HepG2 (cell line): ENCODE results near the gene SEMA5B. TPM values are rescaled to one million over a fixed set of nuclear protein-coding genes. Genes with fewer than 3 reads are reported as not detected.

ENCODE experiments used
- ATAC-seq: fragments of 200-7000 bp; cut with Tn5 transposase; 3 replicates; pipeline ENCODE4 v1.9.1; 2020; ENCODE audit warnings: mild to moderate bottlenecking, moderate library complexity
- BruUV-seq: library from RNA; stranded (reverse); fragments of 400-500 nt; replicated peaks from 2 replicates; lab custom pipeline; 2021; lab: Mats Ljungman, UMichigan
- CTCF ChIA-PET: fragments of 300-600 bp; formaldehyde crosslinking; extraction: SDS; loops from one replicate; lab custom pipeline; 2021; ENCODE audit warnings: low total read pairs, inconsistent platforms, low intra/inter-chr PET ratio; lab: Yijun Ruan, JAX
- POLR2A ChIA-PET: fragments of 350-600 bp; sonication (Branson Sonifier 250); formaldehyde crosslinking; loops from one replicate; lab custom pipeline; 2020; ENCODE audit warnings: antibody characterized with exemption, inconsistent platforms; lab: Yijun Ruan, JAX
- DNase-seq: peaks from one replicate; pipeline ENCODE4 v3.0.0-alpha.2; 2015; ENCODE audit warnings: low spot score
- FAIRE-seq: peaks from 3 replicates; lab custom pipeline; 2011; peaks lifted over from hg19 to GRCh38; lab: Jason Lieb, UNC
- H2AFZ ChIP-seq: one replicate; pipeline ENCODE4 v1.6.1; 2011; ENCODE audit warnings: low read length, inconsistent platforms
- H3K27ac ChIP-seq: fragments of 300-600 bp; 3 replicates; pipeline ENCODE4 v1.8.0; 2011; ENCODE audit warnings: mixed run types, mild to moderate bottlenecking, mixed read lengths, low read length, inconsistent platforms; ENCODE audit not compliant: insufficient read depth; ENCODE audit errors: extremely low read length
- H3K27me3 ChIP-seq, 2 experiments: fragments of 200-600 bp in 1 of 2; 2 replicates in 1 of 2; 3 replicates in 1 of 2; pipeline versions ENCODE4 v1.6.0 to v1.8.0; 2011; ENCODE audit warnings: low read length in 2 of 2, mild to moderate bottlenecking in 2 of 2, moderate library complexity in 2 of 2, inconsistent platforms in 1 of 2; ENCODE audit not compliant: insufficient read depth in 2 of 2, control insufficient read depth in 1 of 2
- H3K36me3 ChIP-seq, 2 experiments: fragments of 200-600 bp in 1 of 2; replicated peaks in 1 of 2; 2 replicates in 1 of 2; 3 replicates in 1 of 2; pipeline versions ENCODE4 v1.5.1 to v1.8.0; 2011; ENCODE audit warnings: low read length in 2 of 2, inconsistent platforms in 1 of 2; ENCODE audit not compliant: insufficient read depth in 2 of 2, control insufficient read depth in 1 of 2
- H3K4me1 ChIP-seq: 2 replicates; pipeline ENCODE4 v1.5.1; 2012; ENCODE audit warnings: low read length, inconsistent platforms; ENCODE audit not compliant: insufficient read depth
- H3K4me2 ChIP-seq: 2 replicates; pipeline ENCODE4 v1.6.0; 2011; ENCODE audit warnings: low read depth, low read length, inconsistent platforms
- H3K4me3 ChIP-seq, 3 experiments: fragments of 200-600 bp in 1 of 3; sonication (generic), shearing (Covaris generic) in 1 of 3; replicated peaks in 1 of 3; 2 replicates each; pipeline ENCODE4 v1.5.1; 2011 to 2016; ENCODE audit warnings: low read length in 3 of 3, inconsistent platforms in 2 of 3, low read depth in 2 of 3, mild to moderate bottlenecking in 2 of 3, control low read depth in 1 of 3, mixed read lengths in 1 of 3; ENCODE audit not compliant: insufficient read depth in 1 of 3
- H3K79me2 ChIP-seq: one replicate; pipeline ENCODE4 v1.6.1; 2011; ENCODE audit warnings: low read length, inconsistent platforms; ENCODE audit not compliant: insufficient read depth
- H3K9ac ChIP-seq: 2 replicates; pipeline ENCODE4 v1.6.0; 2011; ENCODE audit warnings: mild to moderate bottlenecking, low read depth, low read length, inconsistent platforms; ENCODE audit not compliant: insufficient read depth
- H3K9me3 ChIP-seq: 2 replicates; pipeline ENCODE4 v1.5.1; 2012; ENCODE audit warnings: mild to moderate bottlenecking, low read length
- H4K20me1 ChIP-seq: 2 replicates; pipeline ENCODE4 v1.6.0; 2011; ENCODE audit warnings: inconsistent platforms, mild to moderate bottlenecking, low read length, moderate library complexity; ENCODE audit not compliant: insufficient read depth
- AGO1 ChIP-seq: fragments of 200-400 bp; formaldehyde crosslinking; IDR thresholded peaks from 2 replicates; pipeline ENCODE4 v1.6.1; 2017; ENCODE audit warnings: mild to moderate bottlenecking, low read depth, low read length, moderate library complexity; ENCODE audit not compliant: poor library complexity, severe bottlenecking
- BCL6 ChIP-seq: IDR thresholded peaks from 2 replicates; pipeline ENCODE4 v1.6.1; 2016; ENCODE audit warnings: missing genetic modification reagents, missing compliant biosample characterization
- GABPA ChIP-seq, 2 experiments: IDR thresholded peaks; 2 replicates each; pipeline ENCODE4 v1.6.1; 2011 to 2016; ENCODE audit warnings: low read depth in 2 of 2, low read length in 1 of 2, missing biosample characterization in 1 of 2, missing genetic modification characterization in 1 of 2
- NFIB ChIP-seq: sonication (generic); formaldehyde crosslinking; IDR thresholded peaks from 2 replicates; pipeline ENCODE4 v1.9.0; 2021; ENCODE audit warnings: missing genetic modification reagents, mild to moderate bottlenecking, borderline replicate concordance
- NR3C1 ChIP-seq: sonication (generic); formaldehyde crosslinking; IDR thresholded peaks from 2 replicates; pipeline ENCODE4 v1.4.0; 2020; ENCODE audit warnings: missing genetic modification reagents
- PHB2 ChIP-seq: fragments of 450-650 bp; IDR thresholded peaks from 2 replicates; pipeline ENCODE4 v1.6.1; 2018; ENCODE audit not compliant: partially characterized antibody
- ZFP90 ChIP-seq: sonication (generic); formaldehyde crosslinking; IDR thresholded peaks from 2 replicates; pipeline ENCODE4 v1.8.0; 2022; ENCODE audit warnings: missing genetic modification reagents, mild to moderate bottlenecking, inconsistent platforms, borderline replicate concordance
- ZNF20 ChIP-seq: sonication (generic); formaldehyde crosslinking; IDR thresholded peaks from 2 replicates; pipeline ENCODE4 v1.4.0; 2020; ENCODE audit warnings: mild to moderate bottlenecking, moderate library complexity, missing genetic modification reagents
- ZNF225 ChIP-seq: sonication (generic); formaldehyde crosslinking; IDR thresholded peaks from 2 replicates; pipeline ENCODE4 v1.4.0; 2020; ENCODE audit warnings: mild to moderate bottlenecking, missing genetic modification reagents
- ZNF530 ChIP-seq: sonication (generic); formaldehyde crosslinking; IDR thresholded peaks from 2 replicates; pipeline ENCODE4 v1.5.0; 2020; ENCODE audit warnings: low read depth, mild to moderate bottlenecking, missing genetic modification reagents
- WGBS: methylation state at CpG from one replicate; pipeline ENCODE4 v1.1.6; 2017; ENCODE audit warnings: low lambda C conversion rate; 5-methylcytosine and 5-hydroxymethylcytosine counted together
- in situ Hi-C: cut with HindIII; loops from 2 replicates; pipeline ENCODE4 v1.10.0; 2017; ENCODE audit warnings: low pct_unique_long_range_greater_than_20kb; ENCODE audit not compliant: extremely low pct_ligation_motif_present
- intact Hi-C: fragments of 100-400 bp; cut with micrococcal nuclease; formaldehyde crosslinking; loops from one replicate; pipeline ENCODE4 v1.10.0; 2022; ENCODE audit not compliant: unreplicated experiment
- polyA plus RNA-seq, 8 experiments: library from polyadenylated mRNA; depleted of rRNA in 3 of 8; stranded (reverse) in 7 of 8; unstranded in 1 of 8; fragments of >200 nt; fragmentation: Illumina TruSeq in 4 of 8; extraction: Trizol in 4 of 8; gene quantifications; 2 replicates each; pipeline versions ENCODE4 v1.2.1 to v1.2.3, GENCODE V29; 2011 to 2016; ENCODE audit warnings: low read depth in 4 of 8, missing spikeins in 1 of 8, mixed read lengths in 1 of 8; ENCODE audit not compliant: insufficient read depth in 1 of 8
- total RNA-seq, 5 experiments: library from RNA; depleted of rRNA; stranded (reverse); fragments of >200 nt; fragmentation: Illumina TruSeq; extraction: Trizol; gene quantifications; 2 replicates each; pipeline ENCODE4 v1.2.3, GENCODE V29; 2016; ENCODE audit warnings: low read depth in 1 of 5
- TF ChIP-seq, protein P1 (sequence below): sonication (generic); formaldehyde crosslinking; IDR thresholded peaks from 2 replicates; pipeline ENCODE4 v1.5.0; 2020; ENCODE audit warnings: missing genetic modification reagents
- TF ChIP-seq, protein P2 (sequence below): sonication (generic); formaldehyde crosslinking; IDR thresholded peaks from 2 replicates; pipeline ENCODE4 v1.4.0; 2020; ENCODE audit warnings: missing genetic modification reagents
- TF ChIP-seq, protein P3 (sequence below): sonication (generic); formaldehyde crosslinking; IDR thresholded peaks from 2 replicates; pipeline ENCODE4 v1.4.0; 2020; ENCODE audit warnings: missing genetic modification reagents

Gene SEMA5B
- total and polyA plus RNA-seq, 2 of the 13 experiments (the other 11 are each of a cell fraction or from before 2014, with no cell fraction given) = not detected

DNA sequence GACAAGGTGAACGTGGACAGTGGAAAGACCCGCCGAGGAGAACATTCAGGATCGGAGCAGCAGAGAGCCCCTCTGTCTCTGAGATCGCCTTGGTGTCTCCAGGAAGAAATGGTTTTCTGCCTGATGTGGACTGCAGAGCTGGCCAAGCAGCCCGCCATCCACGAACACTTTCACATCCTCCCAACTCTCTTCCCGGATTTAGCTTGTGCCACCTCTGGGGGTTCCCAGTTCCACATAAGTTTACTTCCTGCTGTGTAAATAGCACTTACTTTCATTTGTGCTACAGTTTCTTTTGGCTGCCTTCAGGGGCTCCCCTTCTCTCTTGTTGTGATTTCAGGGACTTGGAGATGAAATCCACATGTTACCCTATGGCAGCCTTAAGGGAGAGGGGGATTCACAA is 48.4 kb downstream of the SEMA5B start:
- TF ChIP-seq ZNF20 (CRISPR knock-in tag) (no peak), ZFP90 (CRISPR knock-in tag) (no peak), ZNF225 (CRISPR knock-in tag) (no peak)
- Histone ChIP-seq H3K9ac (no peak overlapping the region), H2AFZ (no peak overlapping the region), H3K4me2 (no peak overlapping the region), H3K79me2 (no peaks in the 10 kb centered on the region), H4K20me1 (no peaks in the 10 kb centered on the region), H3K4me3 (no peak overlapping the region), H3K27me3 (peaks cover 5 to 26% of the 10 kb centered on the region in 2 experiments; a peak in 3 of 5 replicates), H3K9me3 (no peaks in the 10 kb centered on the region), H3K4me1 (peaks cover 24% of the 10 kb centered on the region), H3K27ac (no peak overlapping the region), H3K36me3 (no peaks in the 10 kb centered on the region)
- BruUV-seq = no TSS peak
- intact Hi-C loops (no loop called here), in situ Hi-C loops (no loop called here)
- POLR2A ChIA-PET = no interaction called here
- DNase-seq (no peak), ATAC-seq (no peak), FAIRE-seq (no peak)
- WGBS = 58% methylated on average over 7 of the region's 8 CpGs
- CTCF ChIA-PET = no interaction called here

DNA sequence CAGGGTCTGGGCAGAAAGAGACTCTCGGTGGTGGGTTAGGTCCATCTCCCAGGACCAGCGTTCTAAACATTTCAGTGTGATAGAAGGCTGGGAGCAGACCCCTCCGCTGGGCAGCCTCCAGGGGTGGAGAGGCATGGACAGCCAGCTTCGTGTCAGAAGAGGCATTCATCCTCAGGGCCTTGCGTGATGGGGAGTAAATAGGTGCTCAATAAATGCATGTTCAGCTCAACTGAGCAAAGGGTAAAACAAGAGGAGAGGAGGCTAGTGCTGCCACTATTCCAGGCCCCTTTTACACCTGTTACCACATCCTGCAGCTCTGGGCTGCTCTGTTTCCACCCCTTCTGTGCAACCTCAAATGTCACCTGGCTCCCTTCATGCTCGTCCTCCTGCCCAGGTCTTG is 49.0 kb downstream of the SEMA5B start:
- Histone ChIP-seq H3K79me2 (no peaks in the 10 kb centered on the region), H3K36me3 (no peaks in the 10 kb centered on the region)
- FAIRE-seq = no peak
- no peak for TF ChIP-seq NFIB (CRISPR knock-in tag)
- TF ChIP-seq, protein P1, sequence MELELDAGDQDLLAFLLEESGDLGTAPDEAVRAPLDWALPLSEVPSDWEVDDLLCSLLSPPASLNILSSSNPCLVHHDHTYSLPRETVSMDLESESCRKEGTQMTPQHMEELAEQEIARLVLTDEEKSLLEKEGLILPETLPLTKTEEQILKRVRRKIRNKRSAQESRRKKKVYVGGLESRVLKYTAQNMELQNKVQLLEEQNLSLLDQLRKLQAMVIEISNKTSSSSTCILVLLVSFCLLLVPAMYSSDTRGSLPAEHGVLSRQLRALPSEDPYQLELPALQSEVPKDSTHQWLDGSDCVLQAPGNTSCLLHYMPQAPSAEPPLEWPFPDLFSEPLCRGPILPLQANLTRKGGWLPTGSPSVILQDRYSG (CRISPR knock-in tag) = no peak
- no peak for TF ChIP-seq AGO1
- TF ChIP-seq, protein P2, sequence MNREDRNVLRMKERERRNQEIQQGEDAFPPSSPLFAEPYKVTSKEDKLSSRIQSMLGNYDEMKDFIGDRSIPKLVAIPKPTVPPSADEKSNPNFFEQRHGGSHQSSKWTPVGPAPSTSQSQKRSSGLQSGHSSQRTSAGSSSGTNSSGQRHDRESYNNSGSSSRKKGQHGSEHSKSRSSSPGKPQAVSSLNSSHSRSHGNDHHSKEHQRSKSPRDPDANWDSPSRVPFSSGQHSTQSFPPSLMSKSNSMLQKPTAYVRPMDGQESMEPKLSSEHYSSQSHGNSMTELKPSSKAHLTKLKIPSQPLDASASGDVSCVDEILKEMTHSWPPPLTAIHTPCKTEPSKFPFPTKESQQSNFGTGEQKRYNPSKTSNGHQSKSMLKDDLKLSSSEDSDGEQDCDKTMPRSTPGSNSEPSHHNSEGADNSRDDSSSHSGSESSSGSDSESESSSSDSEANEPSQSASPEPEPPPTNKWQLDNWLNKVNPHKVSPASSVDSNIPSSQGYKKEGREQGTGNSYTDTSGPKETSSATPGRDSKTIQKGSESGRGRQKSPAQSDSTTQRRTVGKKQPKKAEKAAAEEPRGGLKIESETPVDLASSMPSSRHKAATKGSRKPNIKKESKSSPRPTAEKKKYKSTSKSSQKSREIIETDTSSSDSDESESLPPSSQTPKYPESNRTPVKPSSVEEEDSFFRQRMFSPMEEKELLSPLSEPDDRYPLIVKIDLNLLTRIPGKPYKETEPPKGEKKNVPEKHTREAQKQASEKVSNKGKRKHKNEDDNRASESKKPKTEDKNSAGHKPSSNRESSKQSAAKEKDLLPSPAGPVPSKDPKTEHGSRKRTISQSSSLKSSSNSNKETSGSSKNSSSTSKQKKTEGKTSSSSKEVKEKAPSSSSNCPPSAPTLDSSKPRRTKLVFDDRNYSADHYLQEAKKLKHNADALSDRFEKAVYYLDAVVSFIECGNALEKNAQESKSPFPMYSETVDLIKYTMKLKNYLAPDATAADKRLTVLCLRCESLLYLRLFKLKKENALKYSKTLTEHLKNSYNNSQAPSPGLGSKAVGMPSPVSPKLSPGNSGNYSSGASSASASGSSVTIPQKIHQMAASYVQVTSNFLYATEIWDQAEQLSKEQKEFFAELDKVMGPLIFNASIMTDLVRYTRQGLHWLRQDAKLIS = no peak
- no peak for TF ChIP-seq PHB2
- TF ChIP-seq GABPA (IDR thresholded peaks at IDR 0.05; ENCODE audit: low read depth, low read length) = no peak
- no peak for TF ChIP-seq GABPA (CRISPR knock-in tag; IDR thresholded peaks at IDR 0.05; ENCODE audit: low read depth)
- TF ChIP-seq BCL6 = no peak
- TF ChIP-seq NR3C1 = no peak
- TF ChIP-seq ZNF530 (CRISPR knock-in tag) = no peak
- TF ChIP-seq, protein P3, sequence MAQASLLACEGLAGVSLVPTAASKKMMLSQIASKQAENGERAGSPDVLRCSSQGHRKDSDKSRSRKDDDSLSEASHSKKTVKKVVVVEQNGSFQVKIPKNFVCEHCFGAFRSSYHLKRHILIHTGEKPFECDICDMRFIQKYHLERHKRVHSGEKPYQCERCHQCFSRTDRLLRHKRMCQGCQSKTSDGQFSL (CRISPR knock-in tag) = no peak
- TF ChIP-seq, all 625 proteins: peak for 0
- in situ Hi-C loops = no loop called here
- ATAC-seq = no peak
- Histone ChIP-seq H3K4me2 (peak overlapping the region; percentile 59), H3K4me3 (no peak overlapping the region; a peak in 1 of 6 replicates), H3K27ac (no peak overlapping the region), H3K9me3 (no peaks in the 10 kb centered on the region), H2AFZ (no peak overlapping the region), H3K27me3 (peaks cover 3 to 30% of the 10 kb centered on the region in 2 experiments; a peak in 3 of 5 replicates), H3K4me1 (peaks cover 24% of the 10 kb centered on the region), H4K20me1 (no peaks in the 10 kb centered on the region), H3K9ac (no peak overlapping the region)
- ChIA-PET CTCF (no interaction called here), POLR2A (no interaction called here)
- 48% methylated on average over 6 of the region's 6 CpGs for WGBS
- intact Hi-C loops = no loop called here
- no peak for DNase-seq
- BruUV-seq = no TSS peak
